PC-9 (cell line): ENCODE results near the gene ALB. TPM values are rescaled to one million over a fixed set of nuclear protein-coding genes. Genes with fewer than 3 reads are reported as not detected.

ENCODE experiments used
- BruUV-seq: library from RNA; stranded (reverse); fragments of 400-500 nt; replicated peaks from 2 replicates; lab custom pipeline; 2021; lab: Mats Ljungman, UMichigan
- CTCF ChIA-PET: fragments of 300-600 bp; sonication (Branson Sonifier 250); formaldehyde crosslinking; loops from one replicate; lab custom pipeline; 2022; ENCODE audit warnings: antibody characterized with exemption; lab: Charles Lee
- POLR2A ChIA-PET: fragments of 300-600 bp; sonication (Branson Sonifier 250); formaldehyde crosslinking; loops from one replicate; lab custom pipeline; 2022; ENCODE audit warnings: antibody characterized with exemption; ENCODE audit not compliant: unreplicated experiment; lab: Charles Lee
- DNase-seq, 2 experiments: peaks; one replicate each; pipeline versions ENCODE4 v3.0.0 to v3.0.0-alpha.2; 2015 to 2022; ENCODE audit warnings: mixed read lengths in 1 of 2
- H2AFZ ChIP-seq: fragments of 200-600 bp; sonication (generic); 2 replicates; pipeline ENCODE4 v1.8.1; 2017; ENCODE audit warnings: antibody characterized with exemption
- H3F3A ChIP-seq: fragments of 200-600 bp; sonication (generic); 2 replicates; pipeline ENCODE4 v1.8.1; 2017; ENCODE audit warnings: antibody characterized with exemption, mild to moderate bottlenecking, low read depth; ENCODE audit not compliant: insufficient read depth
- H3K27ac ChIP-seq: fragments of 200-600 bp; sonication (generic); 2 replicates; pipeline ENCODE4 v1.6.1; 2016; ENCODE audit warnings: mixed run types
- H3K27me3 ChIP-seq: fragments of 200-600 bp; sonication (generic); 2 replicates; pipeline ENCODE4 v1.6.1; 2016; ENCODE audit warnings: low read depth, mixed run types; ENCODE audit not compliant: insufficient read depth
- H3K36me3 ChIP-seq: fragments of 200-600 bp; sonication (generic); 2 replicates; pipeline ENCODE4 v1.6.1; 2016; ENCODE audit warnings: low read depth, mixed run types
- H3K4me1 ChIP-seq: fragments of 200-600 bp; sonication (generic); replicated peaks from 2 replicates; pipeline ENCODE4 v1.6.1; 2016; ENCODE audit warnings: mixed run types; ENCODE audit not compliant: insufficient read depth
- H3K4me2 ChIP-seq: fragments of 200-600 bp; sonication (generic); 2 replicates; pipeline ENCODE4 v1.6.1; 2017; ENCODE audit warnings: mixed run types
- H3K4me3 ChIP-seq: fragments of 200-600 bp; sonication (generic); 2 replicates; pipeline ENCODE4 v1.6.1; 2016; ENCODE audit warnings: mixed run types
- H3K79me2 ChIP-seq: fragments of 200-600 bp; sonication (generic); 2 replicates; pipeline ENCODE4 v1.6.1; 2017; ENCODE audit warnings: low read depth, mixed run types
- H3K9me2 ChIP-seq: fragments of 200-600 bp; sonication (generic); 2 replicates; pipeline ENCODE4 v1.8.1; 2017; ENCODE audit warnings: mild to moderate bottlenecking; ENCODE audit not compliant: insufficient read depth
- H3K9me3 ChIP-seq: fragments of 200-600 bp; sonication (generic); 2 replicates; pipeline ENCODE4 v1.8.1; 2016; ENCODE audit warnings: low read depth; ENCODE audit not compliant: insufficient read depth
- H4K20me1 ChIP-seq: fragments of 200-600 bp; sonication (generic); 2 replicates; pipeline ENCODE4 v1.8.1; 2017; ENCODE audit not compliant: insufficient read depth
- CTCF ChIP-seq: fragments of 200-600 bp; sonication (generic); conservative IDR thresholded peaks from 2 replicates; pipeline ENCODE4 v1.6.1; 2017; ENCODE audit warnings: mixed run types, antibody characterized with exemption, mild to moderate bottlenecking, moderate library complexity
- EZH2 ChIP-seq: fragments of 200-600 bp; sonication (generic); IDR thresholded peaks from 2 replicates; pipeline ENCODE4 v1.8.0; 2017; ENCODE audit warnings: antibody characterized with exemption, low read depth
- intact Hi-C: fragments of 100-400 bp; cut with micrococcal nuclease; formaldehyde crosslinking; loops from one replicate; pipeline ENCODE4 v1.10.0; 2022; ENCODE audit not compliant: unreplicated experiment
- total RNA-seq: library from RNA; stranded (reverse); gene quantifications from 2 replicates; pipeline ENCODE4 v1.2.3, GENCODE V29; 2021

Gene ALB
- total RNA-seq, 1 experiment from 2014 or later, result not detected

GRCh38 chr4:73404457-73404856, 370 bp downstream of the ALB start:
- Histone ChIP-seq H3K36me3 (no peaks in the 10 kb centered on the region), H3F3A (no peaks in the 10 kb centered on the region), H3K9me3 (no peaks in the 10 kb centered on the region), H3K4me3 (no peak overlapping the region), H3K9me2 (no peaks in the 10 kb centered on the region), H3K27ac (no peak overlapping the region), H4K20me1 (no peaks in the 10 kb centered on the region), H3K79me2 (no peaks in the 10 kb centered on the region), H3K4me2 (no peak overlapping the region), H2AFZ (no peak overlapping the region), H3K27me3 (no peaks in the 10 kb centered on the region), H3K4me1 (no peaks in the 10 kb centered on the region)
- ChIA-PET POLR2A (no interaction called here), CTCF (no interaction called here)
- intact Hi-C loops, result no loop called here
- no peak for TF ChIP-seq EZH2
- TF ChIP-seq CTCF, result no peak
- DNase-seq, result no peak
- BruUV-seq, result no TSS peak

GRCh38 chr4:73405138-73405537, 1.1 kb downstream of the ALB start:
- H3K4me1 ChIP-seq, result no peaks in the 10 kb centered on the region
- DNase-seq, result no peak
- H2AFZ ChIP-seq, result no peak overlapping the region
- ChIA-PET POLR2A (no interaction called here), CTCF (no interaction called here)
- no peaks in the 10 kb centered on the region for H4K20me1 ChIP-seq
- H3K27ac ChIP-seq, result no peak overlapping the region
- H3F3A ChIP-seq, result no peaks in the 10 kb centered on the region
- no peak overlapping the region for H3K4me3 ChIP-seq
- H3K9me3 ChIP-seq, result no peaks in the 10 kb centered on the region
- no TSS peak for BruUV-seq
- H3K27me3 ChIP-seq, result no peaks in the 10 kb centered on the region
- no peaks in the 10 kb centered on the region for H3K79me2 ChIP-seq
- intact Hi-C loops, result no loop called here
- no peaks in the 10 kb centered on the region for H3K9me2 ChIP-seq
- TF ChIP-seq CTCF (no peak), EZH2 (no peak)
- H3K4me2 ChIP-seq, result no peak overlapping the region
- H3K36me3 ChIP-seq, result no peaks in the 10 kb centered on the region

DNA sequence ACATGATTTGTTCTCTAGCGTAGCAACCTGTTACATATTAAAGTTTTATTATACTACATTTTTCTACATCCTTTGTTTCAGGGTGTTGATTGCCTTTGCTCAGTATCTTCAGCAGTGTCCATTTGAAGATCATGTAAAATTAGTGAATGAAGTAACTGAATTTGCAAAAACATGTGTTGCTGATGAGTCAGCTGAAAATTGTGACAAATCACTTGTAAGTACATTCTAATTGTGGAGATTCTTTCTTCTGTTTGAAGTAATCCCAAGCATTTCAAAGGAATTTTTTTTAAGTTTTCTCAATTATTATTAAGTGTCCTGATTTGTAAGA, 2.4 kb downstream of the ALB start:
- Histone ChIP-seq H3K4me2 (no peak overlapping the region), H3K4me1 (no peaks in the 10 kb centered on the region), H2AFZ (no peak overlapping the region), H3K4me3 (no peak overlapping the region), H3K36me3 (no peaks in the 10 kb centered on the region), H3K9me2 (no peaks in the 10 kb centered on the region), H3K79me2 (no peaks in the 10 kb centered on the region), H4K20me1 (no peaks in the 10 kb centered on the region), H3K9me3 (no peaks in the 10 kb centered on the region), H3K27ac (no peak overlapping the region), H3F3A (no peaks in the 10 kb centered on the region), H3K27me3 (no peaks in the 10 kb centered on the region)
- CTCF ChIA-PET, result no interaction called here
- BruUV-seq, result no TSS peak
- intact Hi-C loops, result no loop called here
- POLR2A ChIA-PET, result no interaction called here
- no peak for DNase-seq
- TF ChIP-seq EZH2 (no peak), CTCF (no peak)
